Body of pancreas (tissue), 4 donors: Measurements from ENCODE around the gene ALG12. TPM values are rescaled to one million over a fixed set of nuclear protein-coding genes. Genes with fewer than 3 reads are reported as not detected.

Experiments used
- ATAC-seq: fragments of 150-250 bp; one replicate; pipeline ENCODE4 v1.9.1; 2016
- DNase-seq, 4 donors: peaks; one replicate each; pipeline ENCODE4 v3.0.0-alpha.2; 2019
- H3K27ac ChIP-seq, 4 donors: fragments of 200-600 bp; sonication (generic); 1 replicate in 3 of 4; 2 replicates in 1 of 4; pipeline versions ENCODE4 v1.5.1 to v1.6.1; 2016 to 2019; ENCODE audit warnings: mild to moderate bottlenecking in 1 of 4, mixed read lengths in 1 of 4, moderate library complexity in 1 of 4
- H3K27me3 ChIP-seq, 2 donors: fragments of 200-600 bp; sonication (generic); one replicate each; pipeline ENCODE4 v1.6.0; 2016; ENCODE audit warnings: mild to moderate bottlenecking in 1 of 2
- H3K36me3 ChIP-seq, 2 donors: fragments of 200-600 bp; sonication (generic); replicated peaks in 1 of 2; 2 replicates each; pipeline ENCODE4 v1.5.1; 2016; ENCODE audit warnings: low read depth in 2 of 2; ENCODE audit not compliant: insufficient read depth in 1 of 2
- H3K4me1 ChIP-seq: fragments of 200-600 bp; sonication (generic); one replicate; pipeline ENCODE4 v1.6.0; 2016
- H3K4me3 ChIP-seq, 2 donors: fragments of 200-600 bp; sonication (generic); 1 replicate in 1 of 2; 2 replicates in 1 of 2; pipeline ENCODE4 v1.5.1; 2016 to 2019
- H3K9me3 ChIP-seq, 3 donors: fragments of 200-600 bp; sonication (generic); 1 replicate in 2 of 3; 2 replicates in 1 of 3; pipeline ENCODE4 v1.5.1; 2016
- CTCF ChIP-seq, 7 experiments: fragments of 450-650 bp in 4 of 7; fragments of 200-600 bp in 3 of 7; sonication (generic) in 3 of 7; IDR thresholded peaks; one replicate each; pipeline ENCODE4 v1.5.1; 2016 to 2019; ENCODE audit warnings: antibody characterized with exemption in 7 of 7
- POLR2A ChIP-seq, 3 donors: fragments of 450-650 bp; IDR thresholded peaks; one replicate each; pipeline ENCODE4 v1.6.1; 2016; ENCODE audit warnings: antibody characterized with exemption in 3 of 3, mild to moderate bottlenecking in 2 of 3
- WGBS, 2 donors: methylation state at CpG; one replicate each; pipeline ENCODE4 v1.1.5; 2017; 5-methylcytosine and 5-hydroxymethylcytosine counted together
- intact Hi-C: fragments of 100-400 bp; cut with DNase I; formaldehyde crosslinking; loops from one replicate; pipeline ENCODE4 v1.15.1; 2023
- total RNA-seq, 2 donors: library from RNA; depleted of rRNA; stranded (reverse); fragments of >200 nt; gene quantifications; one replicate each; pipeline ENCODE4 v1.1.0, GENCODE V29; 2016

ALG12 gene
- total RNA-seq, 2 donors from 2014 or later, result 16.2 to 17.9 TPM

GRCh38 chr22:49929211-49929979, 11.2 kb upstream of the ALG12 start:
- peaks cover 0 to 2% of the 10 kb centered on the region in 2 donors for H3K36me3 ChIP-seq
- peak; percentile 59 for ATAC-seq
- no peak overlapping the region for H3K27ac ChIP-seq
- no peak overlapping the region for H3K4me3 ChIP-seq
- intact Hi-C loops, result no loop called here
- no peaks in the 10 kb centered on the region for H3K27me3 ChIP-seq
- H3K9me3 ChIP-seq, result no peaks in the 10 kb centered on the region
- DNase-seq, result peak in 3 of 4 donors; percentile 76 to 79 (median 76)
- TF ChIP-seq POLR2A (IDR thresholded peaks at IDR 0.05) (no peak), CTCF (IDR thresholded peaks at IDR 0.05) (peak; percentile 37 to 99 (median 94))
- WGBS, 2 donors, result 2 to 11% methylated on average over 6 to 62 of the region's 75 CpGs
- H3K4me1 ChIP-seq, result peaks cover 38% of the 10 kb centered on the region

DNA sequence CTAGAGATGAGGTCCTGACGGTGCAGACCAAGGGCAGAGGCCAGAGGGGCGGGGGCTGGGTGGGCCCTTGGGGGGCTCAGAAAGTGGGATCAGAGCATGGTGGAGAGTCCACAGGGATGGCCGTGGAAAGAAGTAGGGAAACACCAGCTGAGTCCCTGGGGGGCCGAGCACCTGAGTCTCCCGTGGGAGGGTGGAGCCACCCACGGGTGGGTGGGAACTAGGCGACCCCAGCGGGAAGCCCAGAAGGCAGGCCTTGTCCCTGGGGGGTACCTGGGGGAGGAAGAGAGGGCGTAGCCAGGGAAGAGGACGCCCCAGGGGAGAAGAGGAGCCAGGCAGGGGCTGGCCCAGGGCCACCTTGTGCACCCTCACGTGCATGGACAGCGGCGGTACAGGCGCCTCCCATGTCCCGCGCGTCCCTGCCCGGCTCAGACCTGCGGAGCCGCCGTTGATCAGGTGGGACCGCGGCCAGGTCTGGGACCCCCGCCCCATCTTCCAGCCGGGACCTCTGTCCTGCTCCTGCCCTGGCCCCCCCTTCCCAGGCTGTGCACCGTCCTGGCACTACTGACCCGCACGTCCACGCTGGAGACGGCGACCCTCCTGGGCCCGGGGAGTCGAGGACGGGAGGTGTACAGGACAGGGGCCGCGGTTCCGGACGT, 10.4 kb upstream of the ALG12 start:
- ATAC-seq (no peak), DNase-seq (no peak)
- Histone ChIP-seq H3K36me3 (peaks cover 0 to 2% of the 10 kb centered on the region in 2 donors), H3K27ac (no peak overlapping the region), H3K9me3 (no peaks in the 10 kb centered on the region), H3K4me1 (peaks cover 30% of the 10 kb centered on the region), H3K4me3 (no peak overlapping the region), H3K27me3 (no peaks in the 10 kb centered on the region)
- intact Hi-C loops, result no loop called here
- TF ChIP-seq CTCF (IDR thresholded peaks at IDR 0.05) (no peak), POLR2A (IDR thresholded peaks at IDR 0.05) (no peak)
- WGBS, 2 donors, result 29 to 44% methylated on average over 14 to 31 of the region's 38 CpGs

GRCh38 chr22:49928185-49928495, 9.9 kb upstream of the ALG12 start:
- Histone ChIP-seq H3K27me3 (no peaks in the 10 kb centered on the region), H3K4me3 (no peak overlapping the region), H3K36me3 (peaks cover 0 to 2% of the 10 kb centered on the region in 2 donors), H3K4me1 (peaks cover 25% of the 10 kb centered on the region), H3K27ac (no peak overlapping the region), H3K9me3 (no peaks in the 10 kb centered on the region)
- no peak for DNase-seq
- WGBS, 2 donors, result 87 to 94% methylated on average over 2 to 8 of the region's 8 CpGs
- no peak for ATAC-seq
- TF ChIP-seq POLR2A (IDR thresholded peaks at IDR 0.05), result no peak
- intact Hi-C loops, result no loop called here

DNA sequence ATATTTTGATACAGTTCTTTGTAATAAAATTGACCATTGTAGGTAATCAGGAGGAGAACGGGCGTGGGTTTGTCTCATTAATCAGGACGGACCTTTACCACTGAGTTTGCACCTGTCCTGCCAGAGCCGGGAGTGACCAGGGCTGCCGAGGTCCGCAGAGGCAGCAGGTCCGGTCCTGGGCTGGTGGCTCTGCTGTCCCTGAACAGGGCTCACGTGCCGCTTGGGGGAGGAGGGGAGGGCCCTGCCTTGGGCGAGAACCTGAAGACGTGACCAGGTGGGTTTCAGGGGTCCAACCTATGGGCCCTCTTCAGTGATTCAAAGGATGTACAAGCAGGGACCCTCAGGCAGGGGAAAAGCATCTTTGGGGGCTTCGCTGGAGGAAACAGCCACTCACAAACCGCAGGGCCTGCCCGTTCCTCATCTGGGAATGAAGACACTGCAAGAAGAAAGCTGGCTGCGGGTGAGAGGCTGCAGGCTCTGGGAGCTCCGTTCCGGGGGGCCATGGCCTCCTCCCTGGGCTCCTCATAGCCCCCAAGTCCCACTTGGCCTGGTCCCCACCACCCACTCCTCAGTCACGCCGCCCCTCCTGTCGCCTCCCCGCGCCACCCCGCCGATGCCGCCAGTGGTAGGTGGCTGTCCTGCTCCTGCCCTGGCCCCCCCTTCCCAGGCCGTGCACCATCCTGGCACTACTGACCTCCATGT, 9.4 kb upstream of the ALG12 start:
- no peak for DNase-seq
- peaks cover 20% of the 10 kb centered on the region for H3K4me1 ChIP-seq
- no peaks in the 10 kb centered on the region for H3K9me3 ChIP-seq
- intact Hi-C loops, result loop anchor here (2.0 kb wide), 1 partner anchor 103 kb away; no protein-coding TSS in a partner anchor
- WGBS, 2 donors, result 88 to 89% methylated on average over 22 to 26 of the region's 26 CpGs
- H3K4me3 ChIP-seq, result no peak overlapping the region
- H3K27me3 ChIP-seq, result no peaks in the 10 kb centered on the region
- H3K36me3 ChIP-seq, result peaks cover 0 to 2% of the 10 kb centered on the region in 2 donors
- no peak overlapping the region for H3K27ac ChIP-seq
- TF ChIP-seq POLR2A (IDR thresholded peaks at IDR 0.05), result no peak
- no peak for TF ChIP-seq CTCF (IDR thresholded peaks at IDR 0.05)
- no peak for ATAC-seq

DNA sequence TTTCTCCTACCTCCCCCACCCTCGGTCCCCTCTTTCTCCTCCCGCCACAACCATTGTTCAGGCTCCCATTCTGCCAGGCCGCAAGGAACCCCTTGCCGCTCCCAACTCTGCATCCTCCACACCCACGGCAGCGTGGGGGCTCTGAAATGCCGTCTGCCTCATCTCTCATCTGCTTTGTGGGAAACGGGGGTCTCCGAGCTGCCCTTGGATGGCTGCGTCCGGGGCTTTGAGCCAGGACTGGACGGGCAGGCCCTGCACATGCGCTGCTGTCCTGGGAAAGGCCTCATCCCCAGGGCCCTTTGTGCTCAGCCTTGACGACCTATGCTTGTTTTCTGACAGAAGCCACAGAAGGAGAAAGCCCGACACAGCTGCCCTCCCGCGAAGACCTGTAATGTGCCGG, 8.7 kb upstream of the ALG12 start:
- no peak for TF ChIP-seq CTCF (IDR thresholded peaks at IDR 0.05)
- TF ChIP-seq POLR2A (IDR thresholded peaks at IDR 0.05), result no peak
- ATAC-seq, result no peak
- no peaks in the 10 kb centered on the region for H3K9me3 ChIP-seq
- H3K4me3 ChIP-seq, result no peak overlapping the region
- WGBS, 2 donors, result 86 to 90% methylated on average over 11 to 15 of the region's 18 CpGs
- H3K36me3 ChIP-seq, result peaks cover 0 to 2% of the 10 kb centered on the region in 2 donors
- H3K4me1 ChIP-seq, result peaks cover 20% of the 10 kb centered on the region
- no peak overlapping the region for H3K27ac ChIP-seq
- H3K27me3 ChIP-seq, result no peaks in the 10 kb centered on the region
- DNase-seq, result no peak
- intact Hi-C loops, result loop anchor here (2.0 kb wide), 1 partner anchor 104 kb away; no protein-coding TSS in a partner anchor
